ENCODE results near the gene PDZK1IP1. TPM values are rescaled to one million over a fixed set of nuclear protein-coding genes. Genes with fewer than 3 reads are reported as not detected.

The PDZK1IP1 gene
- total and polyA plus RNA-seq, 2 donors (not counting 1 experiment from before 2014, with no cell fraction given): 0.21 TPM; not detected in 1

DNA sequence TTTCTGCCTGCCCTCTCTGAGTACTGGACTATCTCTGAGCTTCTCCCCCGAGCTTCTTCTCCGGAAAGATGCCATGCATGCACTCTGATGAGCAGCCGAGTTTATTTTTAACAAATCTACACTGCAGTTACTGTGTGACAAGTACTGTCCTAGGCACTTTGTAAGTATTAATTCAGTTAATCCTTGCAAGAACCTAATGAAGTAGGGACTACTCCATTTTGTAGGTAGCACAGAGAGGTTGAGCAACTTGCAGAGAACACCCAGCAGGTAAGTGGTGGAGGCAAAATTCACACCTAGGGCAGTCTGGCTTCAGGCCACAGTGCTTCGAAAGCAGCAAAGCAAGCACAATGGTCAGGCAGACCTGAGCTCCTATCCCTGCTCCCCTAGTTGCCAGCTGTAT lies 46.0 kb upstream of the PDZK1IP1 start:
- peaks cover 0 to 64% (median 30%) of the 10 kb centered on the region in 4 experiments for H3K27me3 ChIP-seq (replicated peaks in 1 of 4; ENCODE audit: control extremely low read depth in 1 of 4, control insufficient read depth in 3 of 4, insufficient read depth in 4 of 4, low read length in 3 of 4)
- H3K9me3 Mint-ChIP-seq (ENCODE audit: insufficient read depth): no peaks in the 10 kb centered on the region
- no peak overlapping the region for H3K9ac ChIP-seq (ENCODE audit: low read length)
- CTCF ChIA-PET: no interaction called here
- 67% methylated on average over 3 of the region's 4 CpGs for WGBS (ENCODE audit: insufficient coverage)
- no peaks in the 10 kb centered on the region for H3K36me3 ChIP-seq (replicated peaks in 1 of 2; ENCODE audit: control extremely low read depth in 1 of 2, control insufficient read depth in 1 of 2, extremely low read depth in 1 of 2, insufficient read depth in 2 of 2, low read length in 1 of 2)
- H3K27me3 Mint-ChIP-seq: peaks cover 66% of the 10 kb centered on the region
- H4K20me1 ChIP-seq (ENCODE audit: control insufficient read depth, insufficient read depth, low read length, poor library complexity, severe bottlenecking): no peaks in the 10 kb centered on the region
- no peak for DNase-seq
- peaks cover 13% of the 10 kb centered on the region for H3K4me1 Mint-ChIP-seq
- TF ChIP-seq, protein P1, sequence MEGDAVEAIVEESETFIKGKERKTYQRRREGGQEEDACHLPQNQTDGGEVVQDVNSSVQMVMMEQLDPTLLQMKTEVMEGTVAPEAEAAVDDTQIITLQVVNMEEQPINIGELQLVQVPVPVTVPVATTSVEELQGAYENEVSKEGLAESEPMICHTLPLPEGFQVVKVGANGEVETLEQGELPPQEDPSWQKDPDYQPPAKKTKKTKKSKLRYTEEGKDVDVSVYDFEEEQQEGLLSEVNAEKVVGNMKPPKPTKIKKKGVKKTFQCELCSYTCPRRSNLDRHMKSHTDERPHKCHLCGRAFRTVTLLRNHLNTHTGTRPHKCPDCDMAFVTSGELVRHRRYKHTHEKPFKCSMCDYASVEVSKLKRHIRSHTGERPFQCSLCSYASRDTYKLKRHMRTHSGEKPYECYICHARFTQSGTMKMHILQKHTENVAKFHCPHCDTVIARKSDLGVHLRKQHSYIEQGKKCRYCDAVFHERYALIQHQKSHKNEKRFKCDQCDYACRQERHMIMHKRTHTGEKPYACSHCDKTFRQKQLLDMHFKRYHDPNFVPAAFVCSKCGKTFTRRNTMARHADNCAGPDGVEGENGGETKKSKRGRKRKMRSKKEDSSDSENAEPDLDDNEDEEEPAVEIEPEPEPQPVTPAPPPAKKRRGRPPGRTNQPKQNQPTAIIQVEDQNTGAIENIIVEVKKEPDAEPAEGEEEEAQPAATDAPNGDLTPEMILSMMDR (IDR thresholded peaks at IDR 0.05): no peak
- TF ChIP-seq EZH2 (IDR thresholded peaks at IDR 0.05; ENCODE audit: borderline replicate concordance, insufficient read depth, low read depth, low read length, poor library complexity, severe bottlenecking): no peak
- no peak overlapping the region for H3K4me3 Mint-ChIP-seq
- intact Hi-C loops (cut with micrococcal nuclease): no loop called here
- no peak overlapping the region for H3K27ac ChIP-seq (ENCODE audit: low read length in 2 of 2)
- no peak for ATAC-seq (ENCODE audit: low read depth)
- no peak overlapping the region for H3K4me3 ChIP-seq (ENCODE audit: control extremely low read depth in 1 of 5, extremely low read depth in 1 of 5, insufficient read depth in 1 of 5, low read depth in 2 of 5, low read length in 4 of 5)
- POLR2A ChIA-PET: no interaction called here
- no peak overlapping the region for H2AFZ ChIP-seq (ENCODE audit: insufficient read depth, low read depth, low read length, poor library complexity, severe bottlenecking)
- peaks cover 0 to 12% (median 0%) of the 10 kb centered on the region in 3 donors for H3K9me3 ChIP-seq (ENCODE audit: control extremely low read depth in 1 of 3, control insufficient read depth in 2 of 3, insufficient read depth in 1 of 3, low read length in 2 of 3)
- H3K4me1 ChIP-seq (ENCODE audit: control insufficient read depth in 2 of 2, insufficient read depth in 2 of 2, low read length in 2 of 2): peaks cover 16 to 17% of the 10 kb centered on the region in 2 donors
- H3K4me2 ChIP-seq (replicated peaks; ENCODE audit: low read depth, low read length, poor library complexity, severe bottlenecking): no peak overlapping the region
- H3K79me2 ChIP-seq (ENCODE audit: control insufficient read depth, insufficient read depth, low read length): no peaks in the 10 kb centered on the region
- no peak overlapping the region for H3K27ac Mint-ChIP-seq

- ATAC-seq (ENCODE audit: low read depth) (no peak), DNase-seq (no peak)
- Mint-ChIP-seq H3K27me3 (peaks cover 69% of the 10 kb centered on the region), H3K4me3 (no peak overlapping the region), H3K9me3 (ENCODE audit: insufficient read depth) (no peaks in the 10 kb centered on the region), H3K4me1 (peaks cover 18% of the 10 kb centered on the region), H3K27ac (no peak overlapping the region)
- Histone ChIP-seq H3K27ac (ENCODE audit: low read length in 2 of 2) (no peak overlapping the region), H3K9ac (ENCODE audit: low read length) (no peak overlapping the region), H2AFZ (ENCODE audit: insufficient read depth, low read depth, low read length, poor library complexity, severe bottlenecking) (no peak overlapping the region), H3K9me3 (ENCODE audit: control extremely low read depth in 1 of 3, control insufficient read depth in 2 of 3, insufficient read depth in 1 of 3, low read length in 2 of 3) (peaks cover 0 to 17% (median 0%) of the 10 kb centered on the region in 3 donors), H3K79me2 (ENCODE audit: control insufficient read depth, insufficient read depth, low read length) (no peaks in the 10 kb centered on the region), H3K4me1 (ENCODE audit: control insufficient read depth in 2 of 2, insufficient read depth in 2 of 2, low read length in 2 of 2) (peaks cover 21 to 23% of the 10 kb centered on the region in 2 donors), H3K36me3 (replicated peaks in 1 of 2; ENCODE audit: control extremely low read depth in 1 of 2, control insufficient read depth in 1 of 2, extremely low read depth in 1 of 2, insufficient read depth in 2 of 2, low read length in 1 of 2) (no peaks in the 10 kb centered on the region), H3K27me3 (replicated peaks in 1 of 4; ENCODE audit: control extremely low read depth in 1 of 4, control insufficient read depth in 3 of 4, insufficient read depth in 4 of 4, low read length in 3 of 4) (peaks cover 0 to 70% (median 36%) of the 10 kb centered on the region in 4 experiments), H3K4me2 (replicated peaks; ENCODE audit: low read depth, low read length, poor library complexity, severe bottlenecking) (no peak overlapping the region), H4K20me1 (ENCODE audit: control insufficient read depth, insufficient read depth, low read length, poor library complexity, severe bottlenecking) (no peaks in the 10 kb centered on the region), H3K4me3 (ENCODE audit: control extremely low read depth in 1 of 5, extremely low read depth in 1 of 5, insufficient read depth in 1 of 5, low read depth in 2 of 5, low read length in 4 of 5) (no peak overlapping the region)
- intact Hi-C loops (cut with micrococcal nuclease): no loop called here
- TF ChIP-seq, protein P1 (IDR thresholded peaks at IDR 0.05): no peak
- no peak for TF ChIP-seq EZH2 (IDR thresholded peaks at IDR 0.05; ENCODE audit: borderline replicate concordance, insufficient read depth, low read depth, low read length, poor library complexity, severe bottlenecking)
- 16% methylated on average over 11 of the region's 21 CpGs for WGBS (ENCODE audit: insufficient coverage)
- POLR2A ChIA-PET: no interaction called here
- CTCF ChIA-PET: no interaction called here
Measured at GRCh38 chr1:47235241-47235681, 45.4 kb upstream of the PDZK1IP1 start.
